ENCODE results near the gene RPS4Y1.
"Not testable (repeated sequence)": the region's sequence is repeated elsewhere in the genome, so short reads cannot be mapped to it uniquely, and the experiment has no call there.

RPS4Y1 gene

DNA sequence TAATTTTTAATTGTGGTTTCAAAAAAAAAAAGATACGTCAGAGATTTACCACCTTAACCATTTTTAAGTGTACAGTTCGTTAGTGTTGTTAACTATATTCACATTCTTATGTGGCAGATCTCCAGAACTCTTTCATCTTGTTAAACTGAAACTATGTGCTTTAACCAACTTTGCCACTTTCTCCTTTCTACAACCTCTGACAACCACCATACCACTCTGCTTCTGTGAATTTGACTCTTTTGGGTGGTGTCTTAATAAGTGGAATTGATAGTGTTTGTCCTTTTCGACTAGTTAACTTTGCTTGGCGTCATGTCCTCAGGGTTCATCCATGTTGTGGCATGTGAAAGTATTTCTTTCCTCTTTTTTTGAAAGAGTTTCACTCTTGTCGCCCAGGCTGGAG is 15.7 kb downstream of the RPS4Y1 start:
- Histone ChIP-seq H3K36me3 (ENCODE audit: insufficient read depth, insufficient read length, low read length) (no peaks in the 10 kb centered on the region), H3K27me3 (ENCODE audit: insufficient read depth, insufficient read length) (no peaks in the 10 kb centered on the region), H3K4me3 (ENCODE audit: insufficient read length, low read depth) (no peak overlapping the region), H3K4me1 (ENCODE audit: insufficient read depth, insufficient read length) (no peaks in the 10 kb centered on the region), H3K9me3 (ENCODE audit: insufficient read depth, low read length) (no peaks in the 10 kb centered on the region), H3K9ac (ENCODE audit: insufficient read length, low read depth) (no peak overlapping the region)
- TF ChIP-seq SUZ12 (IDR thresholded peaks at IDR 0.05; ENCODE audit: extremely low read depth, insufficient read depth, insufficient read length), result no peak
- no peak for TF ChIP-seq YY1 (IDR thresholded peaks at IDR 0.05; ENCODE audit: insufficient read depth, insufficient read length)
- TF ChIP-seq ZNF274 (IDR thresholded peaks at IDR 0.05; ENCODE audit: low read depth, low read length), result no peak
- no peak for DNase-seq (ENCODE audit: low read depth, low spot score)

DNA sequence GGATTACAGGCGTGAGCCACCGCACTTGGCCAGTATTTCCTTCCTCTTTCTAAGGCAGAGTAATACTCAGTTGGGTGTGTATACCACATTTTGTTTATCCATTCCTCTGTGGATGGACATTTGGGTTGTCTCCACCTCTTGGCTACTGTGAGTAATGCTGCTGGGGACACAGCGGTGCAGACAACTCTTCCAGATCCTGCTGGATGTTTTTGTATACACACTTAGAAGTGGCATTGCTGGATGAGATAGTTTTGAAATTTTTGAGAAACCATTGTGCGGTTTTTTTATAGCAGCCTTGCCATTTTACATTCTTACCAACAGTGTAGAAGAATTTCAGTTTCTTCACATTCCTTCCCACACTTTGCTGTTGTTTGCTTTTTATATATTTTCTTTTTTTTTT is 16.3 kb downstream of the RPS4Y1 start:
- no peaks in the 10 kb centered on the region for H3K36me3 ChIP-seq (ENCODE audit: insufficient read depth, insufficient read length, low read length)

GRCh38 chrY:2859782-2860181 is 18.4 kb downstream of the RPS4Y1 start:
- DNase-seq (ENCODE audit: low read depth, low spot score), result no peak
- Histone ChIP-seq H3K9ac (ENCODE audit: insufficient read length, low read depth) (no peak overlapping the region), H3K27me3 (ENCODE audit: insufficient read depth, insufficient read length) (no peaks in the 10 kb centered on the region), H3K9me3 (ENCODE audit: insufficient read depth, low read length) (no peaks in the 10 kb centered on the region), H3K36me3 (ENCODE audit: insufficient read depth, insufficient read length, low read length) (no peaks in the 10 kb centered on the region), H3K4me1 (ENCODE audit: insufficient read depth, insufficient read length) (no peaks in the 10 kb centered on the region), H3K4me3 (ENCODE audit: insufficient read length, low read depth) (no peak overlapping the region)
- TF ChIP-seq ZNF274 (IDR thresholded peaks at IDR 0.05; ENCODE audit: low read depth, low read length), result no peak
- TF ChIP-seq SUZ12 (IDR thresholded peaks at IDR 0.05; ENCODE audit: extremely low read depth, insufficient read depth, insufficient read length), result no peak
- no peak for TF ChIP-seq YY1 (IDR thresholded peaks at IDR 0.05; ENCODE audit: insufficient read depth, insufficient read length)

More for the DNA sequence above, 16.3 kb downstream of the RPS4Y1 start:
- Histone ChIP-seq H3K4me3 (ENCODE audit: insufficient read length, low read depth) (no peak overlapping the region), H3K9ac (ENCODE audit: insufficient read length, low read depth) (no peak overlapping the region), H3K9me3 (ENCODE audit: insufficient read depth, low read length) (no peaks in the 10 kb centered on the region), H3K27me3 (ENCODE audit: insufficient read depth, insufficient read length) (no peaks in the 10 kb centered on the region), H3K4me1 (ENCODE audit: insufficient read depth, insufficient read length) (no peaks in the 10 kb centered on the region)
- TF ChIP-seq ZNF274 (IDR thresholded peaks at IDR 0.05; ENCODE audit: low read depth, low read length), result no peak
- no peak for TF ChIP-seq YY1 (IDR thresholded peaks at IDR 0.05; ENCODE audit: insufficient read depth, insufficient read length)
- TF ChIP-seq SUZ12 (IDR thresholded peaks at IDR 0.05; ENCODE audit: extremely low read depth, insufficient read depth, insufficient read length), result no peak
- DNase-seq (ENCODE audit: low read depth, low spot score), result no peak

DNA sequence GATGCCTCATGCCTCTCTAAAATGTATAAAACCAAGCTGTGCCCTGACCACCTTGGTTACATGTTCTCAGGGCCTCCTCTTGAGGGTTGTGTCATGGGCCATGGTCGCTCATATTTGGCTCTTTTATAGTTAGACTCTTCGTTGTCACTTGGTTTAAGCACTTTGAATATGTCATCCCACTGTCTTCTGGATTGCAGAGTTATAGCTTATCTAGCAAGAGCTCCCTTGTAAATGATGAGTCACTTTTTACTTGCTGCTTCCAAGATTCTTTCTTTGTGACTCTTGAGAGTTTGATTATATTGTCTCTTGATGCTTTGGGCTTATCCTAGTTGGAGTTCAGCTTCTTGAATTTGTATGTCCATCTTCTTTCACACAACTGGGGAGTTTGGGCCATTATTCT is 19.1 kb downstream of the RPS4Y1 start:
- TF ChIP-seq SUZ12 (IDR thresholded peaks at IDR 0.05; ENCODE audit: extremely low read depth, insufficient read depth, insufficient read length) (no peak), ZNF274 (IDR thresholded peaks at IDR 0.05; ENCODE audit: low read depth, low read length) (no peak)
- DNase-seq (ENCODE audit: low read depth, low spot score), result no peak
- no peak overlapping the region for H3K9ac ChIP-seq (ENCODE audit: insufficient read length, low read depth)
- no peaks in the 10 kb centered on the region for H3K27me3 ChIP-seq (ENCODE audit: insufficient read depth, insufficient read length)
- H3K9me3 ChIP-seq (ENCODE audit: insufficient read depth, low read length), result no peaks in the 10 kb centered on the region
- H3K4me1 ChIP-seq (ENCODE audit: insufficient read depth, insufficient read length), result no peaks in the 10 kb centered on the region
- no peaks in the 10 kb centered on the region for H3K36me3 ChIP-seq (ENCODE audit: insufficient read depth, insufficient read length, low read length)
- H3K4me3 ChIP-seq (ENCODE audit: insufficient read length, low read depth), result no peak overlapping the region

DNA sequence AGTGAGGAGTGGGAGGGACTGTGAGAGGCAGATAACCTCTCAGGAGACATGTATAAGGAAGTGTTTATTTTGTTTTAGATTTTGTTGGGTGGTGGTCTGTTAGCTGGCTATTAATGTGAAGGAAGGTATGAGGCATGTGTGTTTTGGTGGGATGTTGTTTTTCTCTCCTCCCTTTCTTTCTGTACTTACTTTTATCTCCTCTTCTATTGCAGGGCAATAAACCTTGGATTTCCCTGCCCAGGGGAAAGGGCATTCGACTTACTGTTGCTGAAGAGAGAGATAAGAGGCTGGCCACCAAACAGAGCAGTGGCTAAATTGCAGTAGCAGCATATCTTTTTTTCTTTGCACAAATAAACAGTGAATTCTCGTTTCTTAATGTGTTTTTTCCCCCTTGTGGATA is 25.2 kb downstream of the RPS4Y1 start:
- TF ChIP-seq YY1 (IDR thresholded peaks at IDR 0.05; ENCODE audit: insufficient read depth, insufficient read length) (no peak), SUZ12 (IDR thresholded peaks at IDR 0.05; ENCODE audit: extremely low read depth, insufficient read depth, insufficient read length) (no peak), ZNF274 (IDR thresholded peaks at IDR 0.05; ENCODE audit: low read depth, low read length) (no peak)
- H3K36me3 ChIP-seq (ENCODE audit: insufficient read depth, insufficient read length, low read length), result no peaks in the 10 kb centered on the region

DNA sequence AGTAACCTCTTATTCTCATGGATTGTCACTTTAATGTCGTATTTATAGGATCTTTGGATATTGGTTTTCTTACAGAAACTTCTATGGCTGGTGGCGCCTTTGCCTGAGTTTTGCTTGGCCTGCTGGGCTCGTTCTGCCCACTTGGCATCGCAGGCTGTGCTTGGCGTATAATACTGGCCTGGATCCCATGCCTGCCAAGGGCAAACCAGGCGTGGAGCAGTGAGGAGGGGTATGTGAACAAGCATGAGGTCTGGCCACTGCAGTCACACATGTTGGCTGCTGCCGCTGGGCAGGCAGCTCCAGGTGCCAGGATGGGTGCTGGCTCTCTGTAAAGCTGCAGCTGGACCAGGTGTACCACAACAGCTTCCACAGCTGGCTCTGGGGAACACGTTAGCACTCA is 26.1 kb downstream of the RPS4Y1 start:
- Histone ChIP-seq H3K27me3 (ENCODE audit: insufficient read depth, insufficient read length) (no peaks in the 10 kb centered on the region), H3K36me3 (ENCODE audit: insufficient read depth, insufficient read length, low read length) (no peaks in the 10 kb centered on the region), H3K9me3 (ENCODE audit: insufficient read depth, low read length) (no peaks in the 10 kb centered on the region), H3K4me1 (ENCODE audit: insufficient read depth, insufficient read length) (no peaks in the 10 kb centered on the region), H3K9ac (ENCODE audit: insufficient read length, low read depth) (no peak overlapping the region), H3K4me3 (ENCODE audit: insufficient read length, low read depth) (no peak overlapping the region)
- no peak for TF ChIP-seq SUZ12 (IDR thresholded peaks at IDR 0.05; ENCODE audit: extremely low read depth, insufficient read depth, insufficient read length)
- no peak for TF ChIP-seq ZNF274 (IDR thresholded peaks at IDR 0.05; ENCODE audit: low read depth, low read length)
- TF ChIP-seq YY1 (IDR thresholded peaks at IDR 0.05; ENCODE audit: insufficient read depth, insufficient read length), result no peak
- DNase-seq (ENCODE audit: low read depth, low spot score), result no peak

More for the DNA sequence above, 25.2 kb downstream of the RPS4Y1 start:
- no peak for DNase-seq (ENCODE audit: low read depth, low spot score)
- no peak overlapping the region for H3K9ac ChIP-seq (ENCODE audit: insufficient read length, low read depth)
- no peaks in the 10 kb centered on the region for H3K9me3 ChIP-seq (ENCODE audit: insufficient read depth, low read length)
- no peak overlapping the region for H3K4me3 ChIP-seq (ENCODE audit: insufficient read length, low read depth)
- no peaks in the 10 kb centered on the region for H3K27me3 ChIP-seq (ENCODE audit: insufficient read depth, insufficient read length)
- H3K4me1 ChIP-seq (ENCODE audit: insufficient read depth, insufficient read length), result no peaks in the 10 kb centered on the region

GRCh38 chrY:2868035-2868607 is 26.7 kb downstream of the RPS4Y1 start:
- no peaks in the 10 kb centered on the region for H3K36me3 ChIP-seq (ENCODE audit: insufficient read depth, insufficient read length, low read length)
- TF ChIP-seq SUZ12 (IDR thresholded peaks at IDR 0.05; ENCODE audit: extremely low read depth, insufficient read depth, insufficient read length) (no peak), ZNF274 (IDR thresholded peaks at IDR 0.05; ENCODE audit: low read depth, low read length) (no peak), YY1 (IDR thresholded peaks at IDR 0.05; ENCODE audit: insufficient read depth, insufficient read length) (no peak)
- H3K9ac ChIP-seq (ENCODE audit: insufficient read length, low read depth), result no peak overlapping the region
- DNase-seq (ENCODE audit: low read depth, low spot score), result no peak
- no peaks in the 10 kb centered on the region for H3K4me1 ChIP-seq (ENCODE audit: insufficient read depth, insufficient read length)
- H3K9me3 ChIP-seq (ENCODE audit: insufficient read depth, low read length), result no peaks in the 10 kb centered on the region
- no peak overlapping the region for H3K4me3 ChIP-seq (ENCODE audit: insufficient read length, low read depth)
- no peaks in the 10 kb centered on the region for H3K27me3 ChIP-seq (ENCODE audit: insufficient read depth, insufficient read length)

- H3K4me3 ChIP-seq (ENCODE audit: insufficient read length, low read depth); H3K9ac ChIP-seq (ENCODE audit: insufficient read length, low read depth); H3K36me3 ChIP-seq (ENCODE audit: insufficient read depth, insufficient read length, low read length); H3K27me3 ChIP-seq (ENCODE audit: insufficient read depth, insufficient read length); DNase-seq (ENCODE audit: low read depth, low spot score); H3K4me1 ChIP-seq (ENCODE audit: insufficient read depth, insufficient read length); H3K9me3 ChIP-seq (ENCODE audit: insufficient read depth, low read length): not testable (repeated sequence)
Measured at GRCh38 chrY:2872234-2872633, 30.8 kb downstream of the RPS4Y1 start.

All from NT2/D1 (cell line).